GM19099 (cell line): ENCODE data around the gene KIDINS220.

Experiments used
- POLR2A ChIP-seq: IDR thresholded peaks from 3 replicates; pipeline ENCODE4 v1.6.1; 2011; ENCODE audit warnings: low read depth; ENCODE audit not compliant: insufficient read length; ENCODE audit errors: extremely low read depth

Gene KIDINS220

DNA sequence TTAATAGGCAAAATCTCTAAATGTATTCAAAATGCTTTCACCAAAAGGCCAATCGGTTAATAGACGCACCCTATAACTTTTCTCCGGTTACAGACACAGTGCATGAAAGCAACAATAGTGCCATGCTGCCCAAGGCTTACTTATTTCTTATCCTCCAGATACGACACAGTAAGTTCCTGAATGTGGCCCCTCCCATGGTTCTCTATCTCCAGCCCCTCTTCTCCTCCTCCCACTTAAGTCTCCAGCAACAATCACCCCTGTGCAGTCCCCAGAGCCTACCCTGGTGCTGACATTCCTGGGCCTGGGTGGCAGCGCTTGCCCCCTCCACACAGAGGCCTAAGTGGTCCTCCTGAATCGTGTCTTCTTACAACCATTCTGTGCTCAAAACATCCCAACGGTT lies 3.6 kb downstream of the KIDINS220 start:
- TF ChIP-seq POLR2A: no peak

- no peak for TF ChIP-seq POLR2A
These were observed 5.9 kb downstream of the KIDINS220 start for GRCh38 chr2:8831516-8831915.

- TF ChIP-seq POLR2A: no peak
These were observed 9.7 kb downstream of the KIDINS220 start for GRCh38 chr2:8827729-8828128.

DNA sequence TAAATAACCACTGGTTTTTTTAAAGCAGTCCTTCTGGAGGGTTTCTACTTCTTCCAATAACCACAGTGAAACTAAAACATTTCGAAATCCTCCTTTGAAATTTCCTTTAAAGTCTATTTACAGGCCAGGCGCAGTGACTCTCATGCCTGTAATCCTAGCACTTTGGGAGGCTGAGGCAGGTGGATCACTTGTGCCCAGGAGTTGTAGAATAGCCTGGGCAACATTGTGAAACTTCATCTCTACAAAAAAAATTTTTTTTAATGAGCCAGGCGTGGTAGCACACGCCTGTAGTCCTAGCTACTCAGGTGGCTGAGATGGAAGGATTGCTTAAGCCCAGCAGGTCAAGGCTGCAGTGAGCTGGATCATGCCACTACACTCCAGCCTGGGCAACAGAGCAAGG lies 15.2 kb downstream of the KIDINS220 start:
- no peak for TF ChIP-seq POLR2A

DNA sequence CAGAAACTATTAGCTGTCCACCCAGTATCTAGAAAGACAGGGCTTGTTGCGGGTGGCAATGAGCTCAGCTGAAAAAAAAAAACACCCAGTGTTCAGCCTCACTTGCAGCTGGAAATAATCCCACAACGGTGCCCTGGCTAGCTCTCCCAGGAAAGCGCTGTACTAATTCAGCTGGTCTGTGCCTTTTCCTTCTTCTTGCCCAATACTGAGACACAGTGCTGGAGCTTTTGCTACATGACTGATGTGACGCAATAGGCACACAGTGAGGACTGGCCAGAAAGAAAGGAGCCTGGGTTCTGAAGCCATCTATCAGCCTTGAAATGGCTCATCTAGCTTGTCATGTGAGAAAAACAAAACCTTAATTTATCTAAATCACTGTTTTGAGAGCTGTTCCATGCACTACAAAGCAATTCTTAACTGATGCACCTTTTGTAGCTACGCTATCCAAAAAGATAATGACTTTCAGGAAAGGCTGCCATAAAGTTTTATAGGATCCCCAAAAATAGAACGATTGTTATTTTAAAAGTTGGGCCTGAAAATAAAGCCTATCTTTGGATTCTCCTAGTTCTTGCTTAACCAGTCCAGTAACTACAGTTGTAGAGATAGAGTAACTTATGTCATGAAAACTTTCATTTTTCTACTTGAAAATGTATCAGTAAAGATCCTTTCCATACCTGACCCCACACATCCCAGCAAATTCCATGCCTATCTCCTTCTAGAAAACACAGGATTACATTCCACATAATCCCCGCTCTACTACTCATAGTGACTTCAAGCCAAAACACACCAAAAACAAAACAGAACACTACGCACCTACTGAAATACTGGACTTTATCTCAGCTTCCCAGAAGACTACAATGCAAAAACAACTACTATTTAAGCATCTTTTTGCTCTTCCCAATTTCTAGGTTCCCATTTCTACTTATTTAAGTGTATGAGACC lies 15.9 kb downstream of the KIDINS220 start:
- no peak for TF ChIP-seq POLR2A

GRCh38 chr2:8819948-8820347 lies 17.5 kb downstream of the KIDINS220 start:
- TF ChIP-seq POLR2A: no peak

DNA sequence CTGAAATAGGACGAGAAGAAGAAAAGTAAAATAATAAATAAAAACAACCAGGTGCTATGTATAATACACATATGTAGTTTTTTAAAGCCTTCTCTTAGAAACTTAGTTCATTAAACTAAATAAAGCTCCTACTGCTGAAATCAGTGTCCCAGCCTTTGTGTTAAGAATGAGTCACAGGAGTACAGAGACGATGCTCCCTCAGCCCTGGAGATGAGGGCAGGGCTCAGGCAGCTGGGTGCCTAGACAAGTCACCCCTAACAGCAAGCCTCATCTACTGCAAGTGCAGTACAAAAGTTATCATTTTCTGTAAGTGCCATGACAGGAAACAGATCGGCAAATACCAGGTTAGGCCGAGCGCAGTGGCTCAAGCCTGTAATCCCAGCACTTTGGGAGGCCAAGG lies 18.2 kb downstream of the KIDINS220 start:
- TF ChIP-seq POLR2A: no peak

DNA sequence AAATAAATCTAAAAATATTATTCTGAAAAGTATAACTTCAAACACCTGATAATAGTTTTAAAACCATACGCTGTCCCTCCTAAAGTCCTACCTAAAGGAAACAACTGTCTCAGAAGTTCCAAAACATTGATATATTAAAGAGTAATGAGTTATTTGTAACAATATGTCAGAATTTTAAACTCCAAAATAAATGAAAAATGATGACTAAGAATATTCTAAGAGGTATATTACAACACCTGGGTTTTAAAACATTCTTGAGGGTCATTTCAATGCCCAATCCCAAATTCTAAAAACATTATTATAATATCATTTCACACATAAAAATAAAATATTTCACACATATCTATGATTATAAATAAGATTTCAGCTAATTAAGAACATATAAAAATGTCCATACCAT lies 20.2 kb downstream of the KIDINS220 start:
- TF ChIP-seq POLR2A: no peak

DNA sequence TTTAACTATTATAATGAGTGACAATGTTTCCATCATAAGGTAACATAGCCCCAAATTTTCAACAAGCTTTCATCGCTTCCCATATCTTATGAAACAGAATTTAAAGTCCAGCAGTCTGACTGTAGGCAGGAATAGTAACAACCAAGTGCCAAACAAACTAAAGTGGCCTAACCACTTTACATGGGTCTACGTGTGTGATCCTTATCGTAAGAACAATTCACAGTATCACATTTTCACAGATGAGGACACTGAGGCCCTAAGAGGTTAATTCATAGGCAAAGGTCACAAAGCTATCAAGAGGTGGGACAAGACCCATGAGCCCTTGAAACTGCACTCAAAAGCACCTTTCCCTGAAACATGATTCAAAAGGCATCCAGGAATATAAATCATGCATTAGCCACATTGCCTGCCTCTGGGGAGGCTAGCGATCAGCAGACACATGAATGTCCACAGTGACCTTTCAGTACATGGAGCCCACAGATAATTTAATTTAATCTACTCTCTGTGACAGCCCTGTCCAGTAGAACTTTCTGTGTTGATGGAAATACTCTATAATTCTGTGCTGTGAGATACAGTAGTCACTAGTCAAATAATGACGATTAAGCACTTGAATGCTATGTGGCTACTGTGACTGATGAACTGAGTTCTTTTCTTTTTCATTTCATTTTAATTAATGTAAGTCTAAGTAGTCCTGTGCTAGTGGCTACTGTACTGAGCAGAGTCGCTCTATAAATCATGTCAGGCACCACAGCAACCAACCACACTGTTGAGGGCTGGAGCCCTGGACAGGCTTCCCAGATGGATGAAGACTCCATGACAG lies 30.3 kb downstream of the KIDINS220 start:
- no peak for TF ChIP-seq POLR2A

- no peak for TF ChIP-seq POLR2A
These were observed 31.9 kb downstream of the KIDINS220 start for GRCh38 chr2:8805278-8806210.

DNA sequence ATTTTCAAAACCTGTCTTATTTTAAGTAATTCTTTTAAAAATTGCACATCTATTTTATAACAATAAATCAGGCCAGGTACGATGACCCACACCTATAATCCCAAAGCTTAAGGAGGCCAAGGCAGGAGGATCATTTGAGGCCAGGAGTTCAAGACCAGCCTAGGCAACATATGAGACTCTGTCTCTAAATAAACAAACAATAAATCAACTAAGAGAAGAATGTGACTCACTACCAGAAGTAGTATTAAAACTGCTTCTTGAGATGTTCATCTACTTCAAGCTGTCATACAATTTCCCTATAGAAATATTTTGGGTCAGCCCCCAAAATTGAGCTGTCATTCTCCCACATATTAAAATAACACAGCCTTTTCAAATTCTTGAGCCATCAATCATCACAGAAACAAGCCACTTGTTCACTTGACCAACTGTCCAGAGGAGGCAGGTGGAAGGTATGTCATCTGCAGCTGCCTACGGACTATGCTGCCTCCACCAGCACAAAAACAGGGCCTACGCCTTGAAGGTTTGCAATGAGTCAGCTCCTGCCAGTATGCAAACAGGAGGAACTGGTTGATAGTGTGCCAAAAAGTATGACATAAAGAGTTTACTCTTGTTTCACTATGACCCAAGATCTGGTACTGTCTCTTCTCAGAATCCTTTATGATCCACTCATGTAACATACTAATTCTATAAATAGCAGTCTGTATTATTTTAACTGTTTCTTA lies 33.6 kb downstream of the KIDINS220 start:
- TF ChIP-seq POLR2A: no peak

DNA sequence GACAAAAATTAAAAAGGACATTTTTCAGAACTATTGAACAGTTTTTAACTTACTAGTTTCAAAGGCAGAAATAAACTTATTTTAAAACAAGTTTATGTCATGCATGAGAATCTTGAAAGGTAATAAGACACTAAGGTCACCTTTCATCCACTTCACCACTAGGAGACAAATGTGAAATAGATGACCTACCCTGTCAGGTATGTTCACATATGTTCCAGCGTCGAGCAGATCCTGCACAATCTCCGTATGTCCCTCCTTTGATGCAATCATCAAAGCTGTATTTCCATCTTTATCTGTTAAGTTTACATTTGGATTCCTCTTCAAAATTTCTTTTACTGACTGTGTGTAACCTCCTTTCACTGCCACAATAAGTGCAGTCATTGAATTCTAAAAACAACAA lies 34.7 kb downstream of the KIDINS220 start:
- TF ChIP-seq POLR2A: no peak

- no peak for TF ChIP-seq POLR2A
These were observed 36.6 kb downstream of the KIDINS220 start for GRCh38 chr2:8800821-8801220.

DNA sequence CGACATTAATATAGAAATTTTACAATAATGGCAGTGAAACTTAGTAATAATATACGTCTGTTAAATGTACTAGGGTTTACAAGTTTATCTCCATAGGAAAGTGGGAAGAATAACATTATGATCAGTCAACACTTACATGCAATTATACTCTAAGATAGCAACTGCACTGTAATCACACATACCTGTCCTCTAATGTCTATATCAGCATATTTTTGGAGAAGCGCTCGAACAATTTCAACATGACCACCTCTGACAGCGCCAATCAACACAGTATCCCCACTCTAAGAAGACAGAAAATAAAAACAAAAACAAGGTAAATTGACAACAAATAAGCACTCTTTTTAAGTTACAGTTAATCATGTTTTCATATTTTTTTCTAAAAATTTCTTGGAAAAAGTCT lies 37.2 kb downstream of the KIDINS220 start:
- no peak for TF ChIP-seq POLR2A
